Measurements from ENCODE around the gene PCSK5.
"Not testable (repeated sequence)": the region's sequence is repeated elsewhere in the genome, so short reads cannot be mapped to it uniquely, and the experiment has no call there.

PCSK5 gene

DNA sequence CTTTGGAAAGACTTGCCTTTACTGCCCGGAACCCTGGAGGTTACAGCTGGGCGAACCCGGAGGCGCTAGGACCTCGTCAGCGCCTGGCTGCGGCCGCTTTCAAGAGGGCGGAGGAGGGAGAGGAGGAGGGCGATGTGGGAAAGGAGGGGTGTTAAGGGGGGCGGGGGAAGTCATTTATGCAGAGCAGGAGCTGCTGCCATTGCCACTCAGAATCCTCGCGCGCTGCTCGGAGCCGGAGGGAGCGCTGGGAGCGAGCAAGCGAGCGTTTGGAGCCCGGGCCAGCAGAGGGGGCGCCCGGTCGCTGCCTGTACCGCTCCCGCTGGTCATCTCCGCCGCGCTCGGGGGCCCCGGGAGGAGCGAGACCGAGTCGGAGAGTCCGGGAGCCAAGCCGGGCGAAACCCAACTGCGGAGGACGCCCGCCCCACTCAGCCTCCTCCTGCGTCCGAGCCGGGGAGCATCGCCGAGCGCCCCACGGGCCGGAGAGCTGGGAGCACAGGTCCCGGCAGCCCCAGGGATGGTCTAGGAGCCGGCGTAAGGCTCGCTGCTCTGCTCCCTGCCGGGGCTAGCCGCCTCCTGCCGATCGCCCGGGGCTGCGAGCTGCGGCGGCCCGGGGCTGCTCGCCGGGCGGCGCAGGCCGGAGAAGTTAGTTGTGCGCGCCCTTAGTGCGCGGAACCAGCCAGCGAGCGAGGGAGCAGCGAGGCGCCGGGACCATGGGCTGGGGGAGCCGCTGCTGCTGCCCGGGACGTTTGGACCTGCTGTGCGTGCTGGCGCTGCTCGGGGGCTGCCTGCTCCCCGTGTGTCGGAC is at the start of gene PCSK5:
TSS of gene PCSK5 (plus strand) at position 202 of the 805 bp plus-strand sequence. CDS start at position 711, 509 bp downstream.
- H3K9ac ChIP-seq (ENCODE audit: low read depth, low read length): peak within 1 kb of the TSS; percentile 83
- no peaks in the 10 kb centered on the region for H3K36me3 ChIP-seq (ENCODE audit: insufficient read depth, low read length)
- H3K9me3 ChIP-seq (ENCODE audit: control insufficient read depth, insufficient read depth, low read length): no peaks in the 10 kb centered on the region
- peaks cover 28% of the 10 kb centered on the region for H3K4me1 ChIP-seq (ENCODE audit: insufficient read depth, low read length)

DNA sequence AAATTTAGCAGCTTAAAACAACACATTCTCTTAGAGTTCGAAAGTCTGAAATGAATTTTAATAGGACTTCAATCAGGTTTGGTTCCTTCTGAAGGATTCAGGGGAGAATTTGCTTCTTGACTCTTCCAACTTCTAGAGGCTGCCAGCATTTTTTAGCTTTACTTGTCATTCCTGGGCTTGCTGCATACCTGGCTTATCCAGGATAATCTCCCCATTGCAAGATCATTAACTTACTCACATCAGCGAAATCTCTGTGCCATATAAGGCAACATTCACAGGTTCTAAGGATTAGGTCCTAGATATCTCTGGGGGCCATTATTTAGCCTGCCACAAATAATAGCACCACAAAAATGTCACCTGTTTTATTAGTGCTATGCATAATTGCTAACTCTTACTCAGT is 46.2 kb upstream of the PCSK5 start:
- Histone ChIP-seq H3K9me3 (ENCODE audit: control insufficient read depth, insufficient read depth, low read length) (no peaks in the 10 kb centered on the region), H3K4me1 (ENCODE audit: insufficient read depth, low read length) (no peaks in the 10 kb centered on the region), H3K36me3 (ENCODE audit: insufficient read depth, low read length) (no peaks in the 10 kb centered on the region), H3K9ac (ENCODE audit: low read depth, low read length) (no peak overlapping the region)

DNA sequence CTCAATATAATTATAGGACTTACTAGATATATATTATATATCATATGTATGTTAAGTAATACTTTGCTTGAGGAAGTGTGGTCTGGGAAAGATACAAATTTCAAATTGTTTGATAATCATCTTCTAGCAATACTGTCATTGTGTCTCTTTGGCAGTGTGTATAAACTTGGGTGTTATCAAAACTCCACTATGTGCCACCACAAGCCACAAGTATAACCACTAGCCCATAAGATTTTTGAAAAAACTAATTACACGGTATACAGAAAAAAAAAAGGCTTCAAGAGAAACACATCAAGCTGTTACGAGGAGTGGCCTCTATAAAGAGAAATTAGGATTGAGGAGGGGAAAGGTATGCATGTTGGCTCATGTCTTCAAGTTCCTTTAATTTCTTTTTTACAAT is 44.7 kb upstream of the PCSK5 start:
- Histone ChIP-seq H3K9ac (ENCODE audit: low read depth, low read length) (no peak overlapping the region), H3K9me3 (ENCODE audit: control insufficient read depth, insufficient read depth, low read length) (no peaks in the 10 kb centered on the region), H3K4me1 (ENCODE audit: insufficient read depth, low read length) (no peaks in the 10 kb centered on the region), H3K36me3 (ENCODE audit: insufficient read depth, low read length) (no peaks in the 10 kb centered on the region)

- Histone ChIP-seq H3K36me3 (ENCODE audit: insufficient read depth, low read length) (no peaks in the 10 kb centered on the region), H3K9me3 (ENCODE audit: control insufficient read depth, insufficient read depth, low read length) (no peaks in the 10 kb centered on the region), H3K4me1 (ENCODE audit: insufficient read depth, low read length) (no peaks in the 10 kb centered on the region), H3K9ac (ENCODE audit: low read depth, low read length) (no peak overlapping the region)
These were observed 43.4 kb upstream of the PCSK5 start for GRCh38 chr9:75847085-75847484.

DNA sequence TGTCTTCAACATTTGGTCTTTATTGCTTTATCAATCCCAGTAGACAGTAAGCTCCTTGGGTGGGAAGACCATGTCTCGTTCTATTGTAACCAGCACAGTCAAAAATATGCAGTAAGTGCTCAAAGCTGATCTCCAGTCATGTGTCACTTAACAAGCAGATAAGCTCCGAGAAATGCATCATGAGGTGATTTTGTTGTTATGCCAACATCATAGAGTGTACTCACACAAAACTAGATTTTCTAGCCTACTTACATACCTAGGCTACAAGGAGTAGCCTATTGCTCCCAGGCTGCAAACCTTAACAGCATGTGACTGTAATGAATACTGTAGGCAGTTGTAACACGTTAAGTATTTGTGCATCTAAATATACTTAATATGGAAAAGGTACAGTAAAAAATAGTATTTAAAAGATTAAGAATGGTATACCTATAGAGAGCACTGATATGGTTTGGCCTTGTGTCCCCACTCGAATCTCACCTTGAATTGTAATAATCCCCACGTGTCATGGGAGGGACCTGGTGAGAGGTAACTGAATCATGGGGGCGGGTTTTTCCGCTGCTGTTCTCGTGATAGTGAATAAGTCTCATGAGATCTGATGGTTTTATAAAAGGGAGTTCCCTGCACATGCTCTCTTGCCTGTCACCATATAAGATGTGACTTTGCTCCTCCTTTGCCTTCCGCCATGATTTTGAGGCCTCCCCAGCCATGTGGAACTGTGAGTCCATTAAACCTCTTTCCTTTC is 39.8 kb upstream of the PCSK5 start:
- Histone ChIP-seq H3K36me3 (ENCODE audit: insufficient read depth, low read length) (no peaks in the 10 kb centered on the region), H3K9ac (ENCODE audit: low read depth, low read length) (no peak overlapping the region), H3K9me3 (ENCODE audit: control insufficient read depth, insufficient read depth, low read length) (no peaks in the 10 kb centered on the region), H3K4me1 (ENCODE audit: insufficient read depth, low read length) (0 out of 2 replicates have a peak, but pooled peaks cover 3% of the 10 kb centered on the region)

DNA sequence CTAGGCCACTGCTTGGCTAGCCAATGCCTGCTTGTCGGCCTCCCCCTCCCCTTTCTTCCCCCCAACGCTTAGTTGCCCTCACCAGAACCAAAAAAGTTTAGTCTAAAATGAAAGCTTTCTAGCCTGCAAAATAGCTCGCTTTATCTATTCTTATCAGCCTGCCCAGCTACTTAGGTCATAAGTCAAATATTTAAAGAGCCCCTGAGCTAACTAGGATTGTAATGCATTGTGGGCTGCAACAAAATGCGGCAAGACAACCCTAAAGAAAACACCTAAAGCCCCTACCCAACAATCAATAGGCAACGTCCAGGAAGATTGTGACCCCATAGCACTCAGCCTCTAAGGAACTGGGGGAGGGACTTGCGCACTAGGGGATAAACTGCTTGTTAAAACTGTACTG is 38.6 kb upstream of the PCSK5 start:
- no peak overlapping the region for H3K9ac ChIP-seq (ENCODE audit: low read depth, low read length)
- no peaks in the 10 kb centered on the region for H3K9me3 ChIP-seq (ENCODE audit: control insufficient read depth, insufficient read depth, low read length)
- 0 out of 2 replicates have a peak, but pooled peaks cover 3% of the 10 kb centered on the region for H3K4me1 ChIP-seq (ENCODE audit: insufficient read depth, low read length)
- H3K36me3 ChIP-seq (ENCODE audit: insufficient read depth, low read length): no peaks in the 10 kb centered on the region

GRCh38 chr9:75852746-75853145 is 37.7 kb upstream of the PCSK5 start:
- H3K9me3 ChIP-seq (ENCODE audit: control insufficient read depth, insufficient read depth, low read length): no peaks in the 10 kb centered on the region
- H3K9ac ChIP-seq (ENCODE audit: low read depth, low read length): no peak overlapping the region
- H3K4me1 ChIP-seq (ENCODE audit: insufficient read depth, low read length): 0 out of 2 replicates have a peak, but pooled peaks cover 3% of the 10 kb centered on the region
- no peaks in the 10 kb centered on the region for H3K36me3 ChIP-seq (ENCODE audit: insufficient read depth, low read length)

DNA sequence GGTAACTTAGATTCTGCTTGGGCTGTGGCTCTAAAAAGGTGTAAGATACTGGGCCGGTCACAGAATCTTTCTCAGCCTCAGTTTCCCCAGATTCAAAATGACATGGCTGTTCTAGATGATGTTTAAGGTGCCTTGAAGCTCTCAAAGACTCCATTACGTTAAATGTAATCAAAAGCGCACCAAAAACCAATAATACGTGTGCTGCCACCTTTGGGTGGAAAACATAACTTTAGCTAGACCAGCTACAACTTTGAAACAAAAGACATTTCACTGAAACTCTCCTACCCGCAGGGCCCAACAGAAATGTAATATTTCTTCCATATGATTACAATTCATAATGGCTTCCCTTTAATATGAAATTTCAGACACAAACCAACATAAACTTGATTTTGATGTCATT is 35.0 kb upstream of the PCSK5 start:
- no peaks in the 10 kb centered on the region for H3K9me3 ChIP-seq (ENCODE audit: control insufficient read depth, insufficient read depth, low read length)
- H3K4me1 ChIP-seq (ENCODE audit: insufficient read depth, low read length): 0 out of 2 replicates have a peak, but pooled peaks cover 3% of the 10 kb centered on the region
- no peak overlapping the region for H3K9ac ChIP-seq (ENCODE audit: low read depth, low read length)
- no peaks in the 10 kb centered on the region for H3K36me3 ChIP-seq (ENCODE audit: insufficient read depth, low read length)

DNA sequence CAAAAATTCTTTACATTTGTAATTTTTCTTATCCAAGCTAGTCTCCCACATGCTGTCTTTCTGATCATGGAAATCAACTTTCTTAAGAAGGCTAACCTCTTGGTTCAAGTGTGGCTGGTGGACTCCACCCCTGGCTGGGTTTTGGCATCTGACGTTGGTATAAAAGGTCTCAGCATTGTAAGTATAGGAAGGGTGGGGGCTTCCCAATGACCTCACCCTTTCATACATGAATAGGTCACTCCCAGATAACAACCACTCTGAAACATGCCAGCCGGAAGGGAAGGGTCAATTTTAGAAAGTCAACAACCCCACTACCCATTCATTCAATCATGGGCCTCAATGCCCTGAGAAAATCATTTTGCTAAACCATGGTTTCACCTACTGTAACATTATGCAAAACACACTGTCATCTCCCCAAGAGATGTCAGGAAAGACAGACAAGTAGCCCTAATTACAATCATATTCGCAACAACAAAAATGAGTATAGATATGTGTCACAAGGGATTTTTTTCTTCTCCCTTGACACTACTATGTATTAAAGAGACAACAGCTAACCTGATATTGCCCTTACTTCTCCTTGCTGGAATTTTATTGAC is 31.9 kb upstream of the PCSK5 start:
- Histone ChIP-seq H3K36me3 (ENCODE audit: insufficient read depth, low read length) (no peaks in the 10 kb centered on the region), H3K9me3 (ENCODE audit: control insufficient read depth, insufficient read depth, low read length) (no peaks in the 10 kb centered on the region), H3K9ac (ENCODE audit: low read depth, low read length) (no peak overlapping the region), H3K4me1 (ENCODE audit: insufficient read depth, low read length) (0 out of 2 replicates have a peak, but pooled peaks cover 3% of the 10 kb centered on the region)

DNA sequence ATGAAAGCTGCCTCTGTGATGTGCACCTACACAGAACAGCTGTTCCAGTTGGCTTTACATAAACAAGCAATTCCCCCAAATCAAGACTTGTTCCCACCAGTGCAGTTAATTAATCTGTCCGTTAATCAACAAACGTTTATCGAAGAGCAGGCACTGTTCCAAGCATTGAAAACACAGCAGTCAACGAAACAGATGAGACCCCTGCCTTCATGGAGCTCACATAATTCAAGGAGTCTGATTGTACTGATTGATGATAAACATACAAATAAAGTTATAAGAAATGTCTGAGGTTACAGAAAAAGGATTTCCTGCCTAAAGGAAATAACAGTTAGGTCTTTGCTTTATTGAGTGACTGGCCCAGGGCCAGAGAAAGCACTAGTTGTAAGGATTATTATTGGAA is 26.2 kb upstream of the PCSK5 start:
- H3K9ac ChIP-seq (ENCODE audit: low read depth, low read length): no peak overlapping the region
- no peaks in the 10 kb centered on the region for H3K4me1 ChIP-seq (ENCODE audit: insufficient read depth, low read length)
- H3K36me3 ChIP-seq (ENCODE audit: insufficient read depth, low read length): no peaks in the 10 kb centered on the region
- no peaks in the 10 kb centered on the region for H3K9me3 ChIP-seq (ENCODE audit: control insufficient read depth, insufficient read depth, low read length)

- no peaks in the 10 kb centered on the region for H3K4me1 ChIP-seq (ENCODE audit: insufficient read depth, low read length)
- no peak overlapping the region for H3K9ac ChIP-seq (ENCODE audit: low read depth, low read length)
- no peaks in the 10 kb centered on the region for H3K36me3 ChIP-seq (ENCODE audit: insufficient read depth, low read length)
- no peaks in the 10 kb centered on the region for H3K9me3 ChIP-seq (ENCODE audit: control insufficient read depth, insufficient read depth, low read length)
These were observed 24.1 kb upstream of the PCSK5 start for GRCh38 chr9:75866273-75866871.

- H3K9ac ChIP-seq (ENCODE audit: low read depth, low read length); H3K9me3 ChIP-seq (ENCODE audit: control insufficient read depth, insufficient read depth, low read length); H3K4me1 ChIP-seq (ENCODE audit: insufficient read depth, low read length); H3K36me3 ChIP-seq (ENCODE audit: insufficient read depth, low read length): not testable (repeated sequence)
These were observed 21.9 kb upstream of the PCSK5 start for GRCh38 chr9:75868526-75868925.

DNA sequence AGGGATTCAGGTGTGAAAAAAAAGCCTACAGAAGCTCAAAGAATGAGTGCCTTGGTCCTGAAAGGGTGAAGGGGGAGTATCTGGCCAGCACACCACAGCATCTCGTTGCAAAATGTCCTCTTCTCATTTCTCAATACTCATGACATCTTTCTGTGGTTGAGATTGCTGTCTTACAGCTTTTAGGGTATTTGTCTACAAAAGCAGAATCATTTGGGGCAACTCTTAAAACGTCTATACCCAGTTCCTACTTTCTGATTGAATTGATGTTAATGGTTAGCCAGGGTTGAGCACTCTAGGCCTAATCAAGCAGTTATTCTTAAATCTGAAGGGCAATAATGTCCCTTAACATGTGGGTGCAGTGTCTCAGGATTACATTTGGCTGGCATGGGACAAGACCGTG is 21.2 kb upstream of the PCSK5 start:
- Histone ChIP-seq H3K36me3 (ENCODE audit: insufficient read depth, low read length) (no peaks in the 10 kb centered on the region), H3K4me1 (ENCODE audit: insufficient read depth, low read length) (no peaks in the 10 kb centered on the region), H3K9ac (ENCODE audit: low read depth, low read length) (no peak overlapping the region), H3K9me3 (ENCODE audit: control insufficient read depth, insufficient read depth, low read length) (no peaks in the 10 kb centered on the region)

DNA sequence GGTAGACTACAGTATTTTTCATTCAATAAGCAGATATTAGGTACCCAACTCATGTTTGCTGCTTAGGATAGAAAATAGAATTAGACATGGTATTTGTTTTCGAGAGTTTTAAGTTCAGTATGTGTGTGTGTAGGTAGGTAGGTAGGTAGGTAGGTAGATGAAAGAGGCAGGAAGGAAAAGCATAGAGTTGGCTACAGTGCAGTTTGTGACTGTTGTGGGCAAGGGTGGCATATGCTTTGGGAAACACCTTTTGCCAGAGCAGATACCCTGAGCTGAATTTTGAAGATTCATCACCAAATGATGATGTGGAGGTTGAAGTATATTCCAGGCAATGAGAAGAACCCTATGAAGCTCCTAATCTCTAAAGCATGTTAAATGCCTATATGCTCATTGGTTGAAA is 20.0 kb upstream of the PCSK5 start:
- Histone ChIP-seq H3K4me1 (ENCODE audit: insufficient read depth, low read length) (no peaks in the 10 kb centered on the region), H3K9ac (ENCODE audit: low read depth, low read length) (no peak overlapping the region), H3K9me3 (ENCODE audit: control insufficient read depth, insufficient read depth, low read length) (no peaks in the 10 kb centered on the region), H3K36me3 (ENCODE audit: insufficient read depth, low read length) (no peaks in the 10 kb centered on the region)
